H1 (cell line): ENCODE data around the gene UBL4B. TPM values are rescaled to one million over a fixed set of nuclear protein-coding genes. Genes with fewer than 3 reads are reported as not detected.

ENCODE experiments used
- CEBPB ChIP-seq: IDR thresholded peaks from 2 replicates; pipeline ENCODE4 v1.6.1; 2012; ENCODE audit warnings: low read depth, low read length
- CHD1 ChIP-seq: IDR thresholded peaks from 2 replicates; pipeline ENCODE4 v1.6.1; 2012; ENCODE audit warnings: low read depth, low read length, improper control_type of control experiment
- EGR1 ChIP-seq: IDR thresholded peaks from 2 replicates; pipeline ENCODE4 v1.6.1; 2011; ENCODE audit warnings: low read depth, low read length, borderline replicate concordance
- GTF2F1 ChIP-seq: IDR thresholded peaks from 2 replicates; pipeline ENCODE4 v1.6.1; 2012; ENCODE audit warnings: low read depth, low read length, improper control_type of control experiment, borderline replicate concordance
- JUN ChIP-seq: IDR thresholded peaks from 2 replicates; pipeline ENCODE4 v1.6.1; 2011; ENCODE audit warnings: low read depth, mild to moderate bottlenecking, improper control_type of control experiment, low read length
- KDM1A ChIP-seq: fragments of 200-600, 300-600 bp; sonication (generic); IDR thresholded peaks from 2 replicates; pipeline ENCODE4 v1.7.1; 2016; ENCODE audit warnings: mild to moderate bottlenecking, low read length, borderline replicate concordance
- KDM4A ChIP-seq: IDR thresholded peaks from one replicate; pipeline ENCODE4 v1.7.1; 2012; ENCODE audit warnings: low read depth, mild to moderate bottlenecking, moderate library complexity, low read length, inconsistent platforms; ENCODE audit not compliant: severe bottlenecking
- MAFK ChIP-seq: IDR thresholded peaks from 2 replicates; pipeline ENCODE4 v1.6.1; 2012; ENCODE audit warnings: low read depth, mild to moderate bottlenecking, improper control_type of control experiment, low read length
- NRF1 ChIP-seq: IDR thresholded peaks from 2 replicates; pipeline ENCODE4 v1.6.1; 2011; ENCODE audit warnings: mild to moderate bottlenecking, low read depth, low read length, improper control_type of control experiment
- POLR2AphosphoS5 ChIP-seq: IDR thresholded peaks from 2 replicates; pipeline ENCODE4 v1.6.1; 2011; ENCODE audit warnings: low read depth, low read length
- RBBP5 ChIP-seq: IDR thresholded peaks from 2 replicates; pipeline ENCODE4 v1.7.1; 2012; ENCODE audit warnings: low read depth, mild to moderate bottlenecking, inconsistent platforms, low read length, moderate library complexity, borderline replicate concordance
- SP1 ChIP-seq: IDR thresholded peaks from 2 replicates; pipeline ENCODE4 v1.6.1; 2011; ENCODE audit warnings: low read depth, low read length
- SP2 ChIP-seq: IDR thresholded peaks from 2 replicates; pipeline ENCODE4 v1.6.1; 2012; ENCODE audit warnings: mild to moderate bottlenecking, low read length, inconsistent platforms
- SRF ChIP-seq: IDR thresholded peaks from 2 replicates; pipeline ENCODE4 v1.6.1; 2011; ENCODE audit warnings: mild to moderate bottlenecking, low read depth, low read length, moderate library complexity
- TAF1 ChIP-seq: IDR thresholded peaks from 2 replicates; pipeline ENCODE4 v1.6.1; 2011; ENCODE audit warnings: mild to moderate bottlenecking, low read depth, low read length
- TAF7 ChIP-seq: optimal IDR thresholded peaks from 2 replicates; pipeline ENCODE3; 2011; ENCODE audit warnings: low read depth, mild to moderate bottlenecking, inconsistent platforms, low read length, moderate library complexity, borderline replicate concordance
- YY1 ChIP-seq: IDR thresholded peaks from 2 replicates; pipeline ENCODE4 v1.6.1; 2011; ENCODE audit warnings: low read depth, mild to moderate bottlenecking, low read length
- ZNF274 ChIP-seq: IDR thresholded peaks from 2 replicates; pipeline ENCODE4 v1.7.0; 2012; ENCODE audit warnings: low read length, borderline replicate concordance; ENCODE audit errors: extremely low read depth
- polyA plus RNA-seq, 7 experiments: library from polyadenylated mRNA; depleted of rRNA in 3 of 7; stranded (reverse) in 5 of 7; unstranded in 2 of 7; fragments of >200 nt in 5 of 7; fragments of 200-250 nt in 2 of 7; gene quantifications; 1 replicate in 5 of 7; 2 replicates in 1 of 7; 4 replicates in 1 of 7; pipeline versions ENCODE4 v1.2.1 to v1.2.3, GENCODE V29; 2011 to 2013; ENCODE audit warnings: missing spikeins in 2 of 7, mixed read lengths in 2 of 7
- total RNA-seq: library from RNA; stranded (reverse); fragmentation: NEBNext Ultra II Directional; extraction: Animal tissue kit (Norgen Biotek cat#: 25700); gene quantifications from 2 replicates; pipeline ENCODE4 v1.2.1, GENCODE V29; 2021
- TF ChIP-seq, protein P1 (sequence below): IDR thresholded peaks from 2 replicates; pipeline ENCODE4 v1.6.1; 2012; ENCODE audit warnings: inconsistent platforms
- TF ChIP-seq, protein P2 (sequence below): IDR thresholded peaks from 2 replicates; pipeline ENCODE4 v1.6.1; 2012; ENCODE audit warnings: low read length, inconsistent platforms
- TF ChIP-seq, protein P3 (sequence below): IDR thresholded peaks from 2 replicates; pipeline ENCODE4 v1.6.1; 2012; ENCODE audit warnings: inconsistent platforms
- TF ChIP-seq, protein P4 (sequence below): IDR thresholded peaks from 2 replicates; pipeline ENCODE4 v1.6.1; 2011; ENCODE audit warnings: low read length, improper control_type of control experiment
- TF ChIP-seq, protein P5 (sequence below): IDR thresholded peaks from 2 replicates; pipeline ENCODE4 v1.6.1; 2011; ENCODE audit warnings: low read depth, mild to moderate bottlenecking, low read length; ENCODE audit not compliant: insufficient read depth

The UBL4B gene
- total and polyA plus RNA-seq, 2 of the 8 experiments (the other 6 are each of a cell fraction or from before 2014, with no cell fraction given), result 0.11 TPM; not detected in 1

GRCh38 chr1:110130113-110130591 is 17.9 kb downstream of the UBL4B start (continued):
- no peak for TF ChIP-seq GTF2F1
- TF ChIP-seq, protein P1, sequence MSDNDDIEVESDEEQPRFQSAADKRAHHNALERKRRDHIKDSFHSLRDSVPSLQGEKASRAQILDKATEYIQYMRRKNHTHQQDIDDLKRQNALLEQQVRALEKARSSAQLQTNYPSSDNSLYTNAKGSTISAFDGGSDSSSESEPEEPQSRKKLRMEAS, result peak; percentile 97
- no peak for TF ChIP-seq RBBP5
- no peak for TF ChIP-seq SP2
- TF ChIP-seq CHD1, result no peak
- no peak for TF ChIP-seq SRF
- no peak for TF ChIP-seq JUN
- TF ChIP-seq NRF1, result no peak
- no peak for TF ChIP-seq POLR2AphosphoS5
- TF ChIP-seq MAFK, result no peak
- TF ChIP-seq, protein P2, sequence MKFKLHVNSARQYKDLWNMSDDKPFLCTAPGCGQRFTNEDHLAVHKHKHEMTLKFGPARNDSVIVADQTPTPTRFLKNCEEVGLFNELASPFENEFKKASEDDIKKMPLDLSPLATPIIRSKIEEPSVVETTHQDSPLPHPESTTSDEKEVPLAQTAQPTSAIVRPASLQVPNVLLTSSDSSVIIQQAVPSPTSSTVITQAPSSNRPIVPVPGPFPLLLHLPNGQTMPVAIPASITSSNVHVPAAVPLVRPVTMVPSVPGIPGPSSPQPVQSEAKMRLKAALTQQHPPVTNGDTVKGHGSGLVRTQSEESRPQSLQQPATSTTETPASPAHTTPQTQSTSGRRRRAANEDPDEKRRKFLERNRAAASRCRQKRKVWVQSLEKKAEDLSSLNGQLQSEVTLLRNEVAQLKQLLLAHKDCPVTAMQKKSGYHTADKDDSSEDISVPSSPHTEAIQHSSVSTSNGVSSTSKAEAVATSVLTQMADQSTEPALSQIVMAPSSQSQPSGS, result no peak
- no peak for TF ChIP-seq SP1
- TF ChIP-seq TAF7, result no peak
- TF ChIP-seq, protein P3, sequence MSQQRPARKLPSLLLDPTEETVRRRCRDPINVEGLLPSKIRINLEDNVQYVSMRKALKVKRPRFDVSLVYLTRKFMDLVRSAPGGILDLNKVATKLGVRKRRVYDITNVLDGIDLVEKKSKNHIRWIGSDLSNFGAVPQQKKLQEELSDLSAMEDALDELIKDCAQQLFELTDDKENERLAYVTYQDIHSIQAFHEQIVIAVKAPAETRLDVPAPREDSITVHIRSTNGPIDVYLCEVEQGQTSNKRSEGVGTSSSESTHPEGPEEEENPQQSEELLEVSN, result peak; percentile 100
- TF ChIP-seq CEBPB, result no peak
- TF ChIP-seq EGR1, result no peak
- TF ChIP-seq, protein P4, sequence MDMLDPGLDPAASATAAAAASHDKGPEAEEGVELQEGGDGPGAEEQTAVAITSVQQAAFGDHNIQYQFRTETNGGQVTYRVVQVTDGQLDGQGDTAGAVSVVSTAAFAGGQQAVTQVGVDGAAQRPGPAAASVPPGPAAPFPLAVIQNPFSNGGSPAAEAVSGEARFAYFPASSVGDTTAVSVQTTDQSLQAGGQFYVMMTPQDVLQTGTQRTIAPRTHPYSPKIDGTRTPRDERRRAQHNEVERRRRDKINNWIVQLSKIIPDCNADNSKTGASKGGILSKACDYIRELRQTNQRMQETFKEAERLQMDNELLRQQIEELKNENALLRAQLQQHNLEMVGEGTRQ, result no peak
- TF ChIP-seq YY1, result no peak
- TF ChIP-seq KDM4A, result no peak
- TF ChIP-seq ZNF274, result no peak
- TF ChIP-seq TAF1, result no peak
- TF ChIP-seq, protein P5, sequence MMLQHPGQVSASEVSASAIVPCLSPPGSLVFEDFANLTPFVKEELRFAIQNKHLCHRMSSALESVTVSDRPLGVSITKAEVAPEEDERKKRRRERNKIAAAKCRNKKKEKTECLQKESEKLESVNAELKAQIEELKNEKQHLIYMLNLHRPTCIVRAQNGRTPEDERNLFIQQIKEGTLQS, result no peak
- no peak for TF ChIP-seq KDM1A
